ENCODE results near the gene RMRP.

RMRP gene

DNA sequence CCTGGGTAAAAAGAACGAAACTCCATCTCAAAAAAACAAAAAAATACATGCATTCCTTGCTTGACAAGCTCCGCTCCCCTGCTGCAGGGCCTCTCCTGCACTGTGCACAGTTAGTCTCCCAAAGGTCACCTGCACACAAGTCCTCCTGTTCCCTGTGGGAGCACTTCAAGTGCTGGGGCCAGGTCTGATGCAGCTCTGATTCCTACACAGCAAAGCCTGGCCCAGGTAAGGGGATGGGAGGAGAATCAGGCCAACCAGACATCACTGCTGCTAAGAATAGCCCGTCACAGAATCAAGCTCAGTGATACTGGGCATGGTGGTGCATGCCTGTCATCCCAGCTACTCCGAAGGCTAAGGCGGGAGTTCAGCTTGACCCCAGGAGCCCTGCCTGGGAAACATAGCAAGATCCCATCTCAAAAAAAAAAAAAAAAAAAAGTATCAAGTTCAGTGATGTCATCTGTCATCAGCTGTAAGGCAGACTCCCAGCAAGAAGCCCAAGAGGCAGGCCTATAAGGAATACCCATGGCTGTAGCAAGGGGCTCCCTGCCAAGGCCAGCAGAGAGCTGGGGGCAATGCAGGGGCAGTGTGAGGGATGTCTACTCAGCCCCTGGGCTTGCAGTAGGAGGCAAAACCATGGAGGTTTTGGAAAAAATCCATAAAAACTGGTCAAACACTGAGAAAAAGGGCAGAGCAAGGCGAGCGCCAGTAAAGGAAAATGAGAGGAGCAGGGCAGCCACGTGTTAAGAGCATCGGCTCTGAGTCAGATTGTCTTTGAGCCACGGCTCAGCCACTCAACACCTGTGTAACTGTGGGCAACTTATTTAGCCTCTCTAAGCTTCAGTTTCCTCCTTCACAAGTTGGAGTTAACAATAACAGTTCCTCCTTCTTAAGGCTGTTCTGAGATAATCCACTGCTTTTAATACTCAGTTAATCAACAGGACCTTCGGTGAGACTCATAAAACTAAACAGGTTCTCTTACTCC is 28.7 kb upstream of the RMRP start:
- no peak for DNase-seq

DNA sequence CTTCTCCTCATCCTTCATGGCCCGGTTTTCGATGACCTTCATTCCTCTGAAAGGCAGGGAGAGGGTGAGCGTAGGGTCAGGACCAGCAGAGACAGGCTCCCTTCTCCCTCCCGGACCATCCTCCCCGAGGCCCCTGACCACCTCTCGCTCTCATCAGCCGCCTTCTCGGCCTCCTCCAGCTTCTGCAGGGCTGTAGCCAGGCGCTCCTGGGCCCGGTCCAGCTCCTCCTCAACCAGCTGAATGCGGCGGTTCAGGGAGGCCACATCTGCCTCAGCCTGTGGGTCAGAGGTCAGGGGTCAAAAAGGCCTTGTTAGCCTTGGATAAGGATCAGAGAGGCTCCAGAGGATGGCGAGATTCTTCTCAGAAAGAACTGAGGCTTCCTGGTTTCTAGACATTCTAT is 27.7 kb upstream of the RMRP start:
- DNase-seq: no peak

GRCh38 chr9:35684921-35685320 is 27.1 kb upstream of the RMRP start:
- DNase-seq: no peak

- no peak for DNase-seq
Measured at GRCh38 chr9:35683323-35683722, 25.5 kb upstream of the RMRP start.

DNA sequence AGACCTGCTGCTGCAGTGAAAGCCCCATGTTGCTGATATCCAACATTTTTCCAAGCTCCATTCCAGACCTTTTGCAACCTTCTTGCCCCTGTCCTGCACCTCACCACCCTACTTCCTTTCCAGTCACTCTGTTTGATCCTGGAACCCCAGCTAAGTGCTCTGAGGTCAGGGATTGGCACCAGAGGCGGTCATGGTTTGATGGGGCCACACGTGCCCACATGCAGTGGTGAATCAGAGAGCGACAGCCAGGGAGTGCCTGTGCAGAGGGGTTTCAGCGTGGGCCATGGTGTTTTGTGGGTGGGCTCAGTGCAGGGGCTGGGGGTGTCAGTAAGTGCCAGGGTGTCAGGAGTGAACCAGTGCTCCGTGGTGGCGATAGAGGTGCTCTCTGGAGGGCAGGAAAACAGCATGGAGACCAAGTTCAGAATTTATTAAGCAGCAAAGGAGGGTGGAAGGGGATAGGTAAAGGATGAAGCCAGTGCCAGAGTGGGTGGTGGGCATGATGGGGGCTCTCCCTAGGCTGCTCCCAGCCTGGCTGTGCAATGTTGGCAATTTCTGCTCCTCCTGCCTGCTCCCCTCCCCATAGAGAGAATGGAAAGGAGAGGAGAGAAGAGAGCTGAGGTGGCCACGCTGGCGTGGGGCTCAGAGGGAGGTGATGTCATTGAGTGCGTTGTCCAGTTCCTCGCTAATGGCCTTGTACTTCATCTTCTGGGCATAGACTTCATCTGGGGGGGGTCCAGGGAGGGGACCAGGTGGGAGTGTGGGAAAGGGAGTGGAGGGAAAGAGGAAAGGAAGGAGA is 24.9 kb upstream of the RMRP start:
- DNase-seq: no peak

- no peak for DNase-seq
Measured at GRCh38 chr9:35682051-35682450, 24.2 kb upstream of the RMRP start.

DNA sequence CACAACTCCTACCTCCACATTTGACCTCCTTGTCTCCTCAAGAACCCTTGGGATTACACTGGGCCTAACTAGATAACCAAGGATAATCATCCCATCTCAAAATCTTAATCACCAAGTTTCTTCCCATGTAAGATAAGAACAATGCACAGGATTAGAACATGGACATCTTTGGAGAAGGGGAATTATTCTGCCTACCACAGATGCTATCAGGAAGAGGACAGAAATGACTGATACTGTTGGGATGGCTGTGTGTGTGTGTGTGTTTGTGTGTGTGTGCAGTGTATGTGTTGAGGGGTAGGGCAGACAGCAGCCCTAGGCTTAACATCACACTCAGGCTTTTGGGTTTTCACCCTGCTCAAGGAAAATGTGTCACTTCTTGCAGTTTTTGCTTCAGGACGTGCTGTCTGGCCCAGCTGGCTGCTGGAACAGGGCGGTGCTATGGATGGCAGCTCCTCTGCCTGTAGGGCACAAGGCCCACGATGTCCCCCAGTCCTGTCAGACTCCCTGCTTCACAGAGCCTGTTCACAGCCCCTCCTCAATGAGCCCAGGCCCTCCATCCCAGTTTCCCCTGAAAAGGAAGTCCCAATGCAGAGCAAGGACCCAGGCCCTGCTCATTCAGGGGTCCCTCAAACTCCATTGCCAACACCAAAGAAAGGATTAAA is 23.7 kb upstream of the RMRP start:
- no peak for DNase-seq

DNA sequence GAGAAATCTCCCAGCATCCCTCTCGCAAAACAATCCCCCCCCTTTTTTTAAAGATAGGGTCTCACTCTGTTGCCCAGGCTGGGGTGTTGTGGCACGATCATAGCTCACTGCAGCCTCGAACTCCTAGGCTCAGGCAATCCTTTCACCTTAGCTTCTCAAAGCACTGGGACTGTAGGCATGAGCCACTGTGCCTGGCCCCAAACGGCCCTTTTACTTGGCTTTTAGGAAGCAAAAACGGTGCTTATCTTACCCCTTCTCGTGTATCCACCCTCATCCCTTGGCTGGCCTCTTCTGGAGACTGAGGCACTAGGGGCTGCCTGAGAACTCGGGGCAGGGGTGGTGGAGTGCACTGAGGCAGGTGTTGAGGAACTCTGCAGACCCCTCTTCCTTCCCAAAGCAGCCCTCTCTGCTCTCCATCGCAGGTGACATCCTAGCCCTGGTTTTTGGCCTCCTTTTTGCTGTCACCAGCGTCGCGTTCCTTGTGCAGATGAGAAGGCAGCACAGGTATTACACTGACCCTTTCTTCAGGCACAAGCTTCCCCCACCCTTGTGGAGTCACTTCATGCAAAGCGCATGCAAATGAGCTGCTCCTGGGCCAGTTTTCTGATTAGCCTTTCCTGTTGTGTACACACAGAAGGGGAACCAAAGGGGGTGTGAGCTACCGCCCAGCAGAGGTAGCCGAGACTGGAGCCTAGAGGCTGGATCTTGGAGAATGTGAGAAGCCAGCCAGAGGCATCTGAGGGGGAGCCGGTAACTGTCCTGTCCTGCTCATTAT is 22.7 kb upstream of the RMRP start:
- DNase-seq: no peak

GRCh38 chr9:35679766-35680330 is 22.0 kb upstream of the RMRP start:
- DNase-seq: no peak

DNA sequence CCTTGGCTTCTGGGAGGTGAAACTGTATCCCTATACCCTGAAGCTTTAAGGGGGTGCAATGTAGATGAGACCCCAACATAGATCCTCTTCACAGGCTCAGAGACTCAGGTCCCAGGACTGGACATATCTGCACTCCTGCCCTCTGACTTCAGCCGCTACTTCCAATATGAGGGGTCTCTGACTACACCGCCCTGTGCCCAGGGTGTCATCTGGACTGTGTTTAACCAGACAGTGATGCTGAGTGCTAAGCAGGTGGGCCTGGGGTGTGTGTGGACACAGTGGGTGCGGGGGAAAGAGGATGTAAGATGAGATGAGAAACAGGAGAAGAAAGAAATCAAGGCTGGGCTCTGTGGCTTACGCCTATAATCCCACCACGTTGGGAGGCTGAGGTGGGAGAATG is 21.3 kb upstream of the RMRP start:
- DNase-seq: no peak

GRCh38 chr9:35675732-35676392 is 18.0 kb upstream of the RMRP start:
- no peak for DNase-seq

GRCh38 chr9:35675204-35675603 is 17.4 kb upstream of the RMRP start:
- no peak for DNase-seq

GRCh38 chr9:35674025-35674361 is 16.2 kb upstream of the RMRP start:
- no peak for DNase-seq

GRCh38 chr9:35673132-35674024 is 15.6 kb upstream of the RMRP start, which contains the start of gene CA9:
CA9 (plus strand) TSS chr9:35673928; CDS start chr9:35673960, 32 bp downstream.
- no peak for DNase-seq

DNA sequence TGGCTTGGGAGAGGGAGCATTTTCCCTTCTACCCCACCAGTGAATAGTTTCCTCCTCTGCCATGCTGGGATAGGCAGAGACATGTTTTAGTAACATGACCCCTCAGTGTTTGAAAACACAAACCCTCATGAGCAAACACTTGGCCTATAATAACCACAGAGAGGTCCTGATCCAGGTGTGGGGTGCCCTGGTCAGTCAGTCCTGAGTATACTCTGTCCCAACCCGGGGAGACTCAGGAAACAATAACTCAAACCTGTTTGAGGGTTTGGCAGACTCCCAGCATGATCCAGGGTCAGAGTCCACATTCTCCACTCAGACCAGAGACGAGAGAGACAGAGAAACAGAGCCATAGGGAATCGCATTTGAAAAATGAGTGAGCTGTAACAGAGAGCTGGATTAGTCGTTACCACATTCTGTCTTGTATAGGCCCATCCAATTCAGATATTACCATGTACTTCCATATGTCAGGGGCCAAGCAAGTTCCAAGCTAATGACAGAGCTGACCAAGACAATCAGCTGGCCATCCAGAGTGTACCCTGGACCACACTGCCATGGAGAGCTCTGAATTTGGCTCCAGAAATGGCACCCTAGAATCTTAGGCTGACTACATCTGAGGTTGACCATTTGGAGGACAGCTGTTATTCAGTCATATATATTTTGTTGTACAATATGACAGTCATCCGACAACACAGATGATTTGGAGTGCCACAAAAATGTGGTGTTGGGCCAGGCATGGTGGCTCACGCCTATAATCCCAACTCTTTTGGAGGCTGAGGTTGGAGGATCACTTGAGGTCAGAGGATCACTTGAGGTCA is 11.7 kb upstream of the RMRP start:
- no peak for DNase-seq

DNA sequence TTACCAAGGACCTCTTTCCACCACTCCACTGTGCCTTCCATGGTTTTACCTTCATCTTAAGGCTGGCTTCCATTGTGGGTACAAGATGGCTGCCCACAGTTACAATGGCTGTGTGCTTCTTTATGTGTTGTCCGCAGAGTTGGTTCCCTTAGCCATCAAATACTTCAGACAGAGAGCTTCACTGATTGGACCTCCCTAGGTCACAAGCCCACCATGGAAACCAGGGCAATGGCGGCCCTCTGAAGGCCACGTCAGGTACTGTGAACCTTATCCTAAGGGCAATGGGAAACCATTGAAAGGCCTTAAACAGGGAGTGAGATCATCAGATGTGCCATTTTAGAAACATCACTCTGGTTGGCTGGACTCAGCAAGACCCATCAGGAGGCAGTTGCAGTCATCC is 10.1 kb upstream of the RMRP start:
- DNase-seq: no peak

GRCh38 chr9:35666549-35666948 is 8.7 kb upstream of the RMRP start:
- no peak for DNase-seq

- no peak for DNase-seq
Measured at GRCh38 chr9:35666045-35666444, 8.2 kb upstream of the RMRP start.

- DNase-seq: no peak
Measured at GRCh38 chr9:35665471-35665818, 7.6 kb upstream of the RMRP start.

All from 8988T (cell line).